GM23248 (cell line): ENCODE measurements around the gene PRKCB. TPM values are rescaled to one million over a fixed set of nuclear protein-coding genes. Genes with fewer than 3 reads are reported as not detected.

Source experiments
- DNase-seq: peaks from one replicate; pipeline ENCODE4 v3.0.0-alpha.2; 2015
- H2AFZ ChIP-seq: fragments of 200-600 bp; sonication (generic); 2 replicates; pipeline ENCODE4 v1.6.1; 2016; ENCODE audit warnings: antibody characterized with exemption
- H3F3A ChIP-seq: fragments of 200-600 bp; sonication (generic); 2 replicates; pipeline ENCODE4 v1.6.1; 2016; ENCODE audit warnings: mild to moderate bottlenecking, antibody characterized with exemption, mixed run types; ENCODE audit not compliant: insufficient read depth
- H3K27ac ChIP-seq: fragments of 200-600 bp; sonication (generic); 2 replicates; pipeline ENCODE4 v1.5.1; 2016; ENCODE audit warnings: mild to moderate bottlenecking
- H3K27me3 ChIP-seq: fragments of 200-600 bp; sonication (generic); replicated peaks from 2 replicates; pipeline ENCODE4 v1.6.1; 2016; ENCODE audit warnings: mild to moderate bottlenecking; ENCODE audit not compliant: insufficient read depth
- H3K36me3 ChIP-seq: fragments of 200-600 bp; sonication (generic); 2 replicates; pipeline ENCODE4 v1.6.1; 2016; ENCODE audit warnings: low read depth, mild to moderate bottlenecking
- H3K4me1 ChIP-seq: fragments of 200-600 bp; sonication (generic); 2 replicates; pipeline ENCODE4 v1.6.1; 2016; ENCODE audit warnings: mild to moderate bottlenecking; ENCODE audit not compliant: insufficient read depth
- H3K4me2 ChIP-seq: fragments of 200-600 bp; sonication (generic); one replicate; pipeline ENCODE4 v1.6.1; 2016; ENCODE audit warnings: mild to moderate bottlenecking; ENCODE audit not compliant: unreplicated experiment
- H3K4me3 ChIP-seq: fragments of 200-600 bp; sonication (generic); 2 replicates; pipeline ENCODE4 v1.5.1; 2016; ENCODE audit warnings: mild to moderate bottlenecking
- H3K79me2 ChIP-seq: fragments of 200-600 bp; sonication (generic); 2 replicates; pipeline ENCODE4 v1.6.1; 2016; ENCODE audit warnings: mild to moderate bottlenecking; ENCODE audit not compliant: insufficient read depth
- H3K9ac ChIP-seq: fragments of 200-600 bp; sonication (generic); 2 replicates; pipeline ENCODE4 v1.6.1; 2016; ENCODE audit warnings: mild to moderate bottlenecking
- H3K9me2 ChIP-seq: fragments of 200-600 bp; sonication (generic); 2 replicates; pipeline ENCODE4 v1.6.1; 2016; ENCODE audit warnings: mixed run types, mild to moderate bottlenecking, moderate library complexity; ENCODE audit not compliant: insufficient read depth
- H3K9me3 ChIP-seq: fragments of 200-600 bp; sonication (generic); one replicate; pipeline ENCODE4 v1.6.1; 2017; ENCODE audit warnings: low read depth
- H4K20me1 ChIP-seq: fragments of 200-600 bp; sonication (generic); 2 replicates; pipeline ENCODE4 v1.6.0; 2016; ENCODE audit not compliant: insufficient read depth
- EZH2 ChIP-seq: fragments of 200-600 bp; sonication (generic); IDR thresholded peaks from 2 replicates; pipeline ENCODE4 v1.6.1; 2018; ENCODE audit warnings: antibody characterized with exemption, mild to moderate bottlenecking; ENCODE audit not compliant: insufficient read depth, poor library complexity, severe bottlenecking
- EZH2phosphoT487 ChIP-seq: fragments of 200-600 bp; sonication (generic); IDR thresholded peaks from 2 replicates; pipeline ENCODE4 v1.6.1; 2018; ENCODE audit warnings: antibody characterized with exemption, moderate library complexity, mild to moderate bottlenecking, low read depth; ENCODE audit not compliant: insufficient read depth
- WGBS, 2 experiments: methylation state at CpG; one replicate each; pipeline ENCODE4 v1.1.6; 2015 to 2017; ENCODE audit warnings: low lambda C conversion rate in 2 of 2, low coverage in 1 of 2; ENCODE audit errors: missing lambda C conversion rate in 2 of 2; 5-methylcytosine and 5-hydroxymethylcytosine counted together
- in situ Hi-C: fragments of 300-500 bp; cut with MboI; formaldehyde crosslinking; loops from 2 replicates; pipeline ENCODE4 v1.15.0; 2020
- polyA plus RNA-seq: library from polyadenylated mRNA; unstranded; fragments of >200 nt; fragmentation: Nextera tagmentation; extraction: Ambion mirVana; gene quantifications from 2 replicates; pipeline ENCODE4 v1.2.1, GENCODE V29; 2016
- total RNA-seq: library from RNA; depleted of rRNA; stranded (reverse); fragments of >200 nt; shearing (Covaris generic); gene quantifications from 2 replicates; pipeline ENCODE4 v1.2.3, GENCODE V29; 2014

The PRKCB gene
- total and polyA plus RNA-seq, 2 experiments from 2014 or later: not detected

DNA sequence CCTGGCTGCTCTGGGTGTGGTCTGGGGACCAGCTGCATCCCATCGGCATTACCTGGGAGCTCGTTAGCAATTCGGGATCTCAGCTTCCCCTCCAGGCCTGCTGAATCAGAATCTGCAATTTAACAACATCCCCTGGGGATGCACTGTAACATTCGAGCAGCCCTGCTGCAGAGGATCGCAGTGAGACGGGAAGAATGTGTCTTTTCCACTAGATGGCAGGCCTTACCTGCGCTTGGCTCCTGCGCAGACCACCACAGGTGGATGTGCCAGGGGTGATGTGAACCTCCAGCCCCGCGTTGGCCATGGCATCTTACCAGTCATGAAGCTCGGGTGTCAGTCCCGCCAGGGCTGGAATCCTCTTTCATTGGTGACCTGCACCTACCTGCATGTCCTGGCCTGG lies 209.9 kb downstream of the PRKCB start:
- TF ChIP-seq EZH2 (no peak), EZH2phosphoT487 (no peak)
- WGBS, 2 experiments: 5 to 6% methylated on average over 12 of the region's 12 CpGs

GRCh38 chr16:24046442-24046841 lies 210.7 kb downstream of the PRKCB start:
- no peak overlapping the region for H3K4me2 ChIP-seq
- no peaks in the 10 kb centered on the region for H3K36me3 ChIP-seq
- WGBS, 2 experiments: 15 to 26% methylated on average over 4 of the region's 4 CpGs
- no peaks in the 10 kb centered on the region for H4K20me1 ChIP-seq
- H3K4me3 ChIP-seq: no peak overlapping the region
- in situ Hi-C loops: loop anchor here (10.0 kb wide), 1 partner anchor 458 kb away; no protein-coding TSS in a partner anchor
- H3K9me2 ChIP-seq: no peaks in the 10 kb centered on the region
- no peak for DNase-seq
- TF ChIP-seq EZH2: no peak
- TF ChIP-seq EZH2phosphoT487: no peak
- no peaks in the 10 kb centered on the region for H3K9me3 ChIP-seq
- H3K9ac ChIP-seq: no peak overlapping the region
- H2AFZ ChIP-seq: no peak overlapping the region
- H3K79me2 ChIP-seq: no peaks in the 10 kb centered on the region
- H3K27me3 ChIP-seq: no peaks in the 10 kb centered on the region
- no peaks in the 10 kb centered on the region for H3F3A ChIP-seq
- H3K4me1 ChIP-seq: no peaks in the 10 kb centered on the region
- H3K27ac ChIP-seq: no peak overlapping the region

More for the DNA sequence above, 209.9 kb downstream of the PRKCB start:
- Histone ChIP-seq H3K4me1 (no peaks in the 10 kb centered on the region), H3K36me3 (no peaks in the 10 kb centered on the region), H3K4me2 (no peak overlapping the region), H2AFZ (no peak overlapping the region), H3K27ac (no peak overlapping the region), H3K79me2 (no peaks in the 10 kb centered on the region), H3K27me3 (no peaks in the 10 kb centered on the region), H3K9ac (no peak overlapping the region), H3K9me3 (no peaks in the 10 kb centered on the region), H3F3A (no peaks in the 10 kb centered on the region), H3K4me3 (no peak overlapping the region), H4K20me1 (no peaks in the 10 kb centered on the region), H3K9me2 (no peaks in the 10 kb centered on the region)
- no peak for DNase-seq
- in situ Hi-C loops: loop anchor here (10.0 kb wide), 1 partner anchor 459 kb away; no protein-coding TSS in a partner anchor

- H3K36me3 ChIP-seq: no peaks in the 10 kb centered on the region
- H2AFZ ChIP-seq: no peak overlapping the region
- no peaks in the 10 kb centered on the region for H3K27me3 ChIP-seq
- no peak overlapping the region for H3K27ac ChIP-seq
- H3K79me2 ChIP-seq: no peaks in the 10 kb centered on the region
- H3K9me2 ChIP-seq: no peaks in the 10 kb centered on the region
- H3K4me3 ChIP-seq: no peak overlapping the region
- no peak overlapping the region for H3K9ac ChIP-seq
- no peaks in the 10 kb centered on the region for H3K9me3 ChIP-seq
- H3F3A ChIP-seq: no peaks in the 10 kb centered on the region
- TF ChIP-seq EZH2phosphoT487: no peak
- no peak for TF ChIP-seq EZH2
- H4K20me1 ChIP-seq: no peaks in the 10 kb centered on the region
- no peaks in the 10 kb centered on the region for H3K4me1 ChIP-seq
- DNase-seq: no peak
- H3K4me2 ChIP-seq: no peak overlapping the region
- whole genome bisulfite sequencing, 2 experiments: 34 to 35% methylated on average over 3 to 5 of the region's 5 CpGs
- in situ Hi-C loops: loop anchor here (10.0 kb wide), 1 partner anchor 456 kb away; no protein-coding TSS in a partner anchor
Observed at GRCh38 chr16:24049113-24049512, 213.3 kb downstream of the PRKCB start.

- Histone ChIP-seq H3K4me3 (no peak overlapping the region), H3K79me2 (no peaks in the 10 kb centered on the region), H3F3A (no peaks in the 10 kb centered on the region), H2AFZ (no peak overlapping the region), H3K4me1 (no peaks in the 10 kb centered on the region), H3K9me3 (no peaks in the 10 kb centered on the region), H3K9me2 (no peaks in the 10 kb centered on the region), H3K27ac (no peak overlapping the region), H3K9ac (no peak overlapping the region), H3K27me3 (no peaks in the 10 kb centered on the region), H3K4me2 (no peak overlapping the region), H4K20me1 (no peaks in the 10 kb centered on the region), H3K36me3 (no peaks in the 10 kb centered on the region)
- DNase-seq: no peak
- TF ChIP-seq EZH2: no peak
- TF ChIP-seq EZH2phosphoT487: no peak
- WGBS, 2 experiments: 4 to 21% methylated on average over 5 of the region's 5 CpGs
- in situ Hi-C loops: no loop called here
Observed at GRCh38 chr16:24051125-24051524, 215.3 kb downstream of the PRKCB start.
